Measurements from ENCODE around the gene STK38L.

GRCh38 chr12:27319848-27320247 lies 75.8 kb downstream of the STK38L start:
- TF ChIP-seq CTCF (IDR thresholded peaks at IDR 0.05) (no peak), EP300 (IDR thresholded peaks at IDR 0.05) (no peak), POLR2A (IDR thresholded peaks at IDR 0.05) (no peak), POLR2AphosphoS5 (IDR thresholded peaks at IDR 0.05) (no peak)
